ENCODE results near the gene DIP2C. TPM values are rescaled to one million over a fixed set of nuclear protein-coding genes. Genes with fewer than 3 reads are reported as not detected.

The DIP2C gene
- total RNA-seq, 1 experiment from 2014 or later = 11.0 TPM

- peak overlapping the region; percentile 44; the same call in 1 of the 2 replicates for H3K27ac Mint-ChIP-seq
- peaks cover 8% of the 10 kb centered on the region for H3K9me3 Mint-ChIP-seq
- H3K4me3 Mint-ChIP-seq = no peak overlapping the region
- peaks cover 12% of the 10 kb centered on the region for H3K4me1 Mint-ChIP-seq
- CTCF ChIA-PET = no interaction called here
- no peaks in the 10 kb centered on the region for H3K27me3 Mint-ChIP-seq (ENCODE audit: low read depth)
- DNase-seq (ENCODE audit: low spot score) = no peak
- H3K36me3 Mint-ChIP-seq = no peaks in the 10 kb centered on the region
- ATAC-seq = no peak
- no peak for TF ChIP-seq CREB1 (CRISPR knock-in tag; IDR thresholded peaks at IDR 0.05)
- TF ChIP-seq OVOL2 (CRISPR knock-in tag; IDR thresholded peaks at IDR 0.05; ENCODE audit: borderline replicate concordance) = no peak
- TF ChIP-seq ZNF232 (CRISPR knock-in tag; IDR thresholded peaks at IDR 0.05) = no peak
- no peak for TF ChIP-seq ZNF138 (CRISPR knock-in tag; conservative IDR thresholded peaks at IDR 0.05)
- TF ChIP-seq ATF3 (CRISPR knock-in tag; conservative IDR thresholded peaks at IDR 0.05) = no peak
- no peak for TF ChIP-seq RELA (CRISPR knock-in tag; IDR thresholded peaks at IDR 0.05; ENCODE audit: borderline replicate concordance)
- no peak for TF ChIP-seq ZNF281 (CRISPR knock-in tag; IDR thresholded peaks at IDR 0.05)
- TF ChIP-seq SMAD4 (CRISPR knock-in tag; IDR thresholded peaks at IDR 0.05) = no peak
- no peak for TF ChIP-seq ZNF416 (CRISPR knock-in tag; IDR thresholded peaks at IDR 0.05)
- TF ChIP-seq ESRRA (CRISPR knock-in tag; IDR thresholded peaks at IDR 0.05; ENCODE audit: borderline replicate concordance) = no peak
- TF ChIP-seq TEAD4 (CRISPR knock-in tag; IDR thresholded peaks at IDR 0.05) = no peak
- no peak for TF ChIP-seq JUN (CRISPR knock-in tag; IDR thresholded peaks at IDR 0.05)
- no peak for TF ChIP-seq ZNF121 (CRISPR knock-in tag; IDR thresholded peaks at IDR 0.05)
- no peak for TF ChIP-seq IRF1 (CRISPR knock-in tag; IDR thresholded peaks at IDR 0.05)
- TF ChIP-seq AR (CRISPR knock-in tag; IDR thresholded peaks at IDR 0.05) = no peak
- no peak for TF ChIP-seq NFE2L1 (CRISPR knock-in tag; IDR thresholded peaks at IDR 0.05)
- POLR2A ChIA-PET = no interaction called here
These were observed 106.0 kb downstream of the DIP2C start for GRCh38 chr10:583433-583832.

- H3K27me3 Mint-ChIP-seq (ENCODE audit: low read depth) = no peaks in the 10 kb centered on the region
- H3K36me3 Mint-ChIP-seq = no peaks in the 10 kb centered on the region
- H3K9me3 Mint-ChIP-seq = peaks cover 8% of the 10 kb centered on the region
- ATAC-seq = no peak
- no peak for DNase-seq (ENCODE audit: low spot score)
- H3K4me1 Mint-ChIP-seq = peaks cover 12% of the 10 kb centered on the region
- ChIA-PET CTCF (interaction anchor here (2.2 kb wide), 1 partner anchor 207 kb away, joined by 6 read pairs; no protein-coding TSS in a partner anchor), POLR2A (no interaction called here)
- H3K4me3 Mint-ChIP-seq = no peak overlapping the region
- H3K27ac Mint-ChIP-seq = peak overlapping the region; percentile 31; the same call in 1 of the 2 replicates
- TF ChIP-seq ZNF232 (CRISPR knock-in tag; IDR thresholded peaks at IDR 0.05) (no peak), E2F4 (CRISPR knock-in tag; IDR thresholded peaks at IDR 0.05; ENCODE audit: borderline replicate concordance, low read depth) (no peak), ZNF416 (CRISPR knock-in tag; IDR thresholded peaks at IDR 0.05) (no peak), ZNF423 (CRISPR knock-in tag; IDR thresholded peaks at IDR 0.05) (no peak), ATF1 (CRISPR knock-in tag; IDR thresholded peaks at IDR 0.05) (no peak), TCF7 (CRISPR knock-in tag; IDR thresholded peaks at IDR 0.05; ENCODE audit: low read depth) (no peak), MYBL2 (CRISPR knock-in tag; IDR thresholded peaks at IDR 0.05) (no peak), FOXP4 (CRISPR knock-in tag; IDR thresholded peaks at IDR 0.05) (no peak), E2F5 (CRISPR knock-in tag; IDR thresholded peaks at IDR 0.05) (no peak), HMGA2 (CRISPR knock-in tag; IDR thresholded peaks at IDR 0.05) (no peak)
These were observed 107.6 kb downstream of the DIP2C start for GRCh38 chr10:581776-582330.

Data from WTC11 (cell line).